HepG2 (cell line): ENCODE measurements around the gene CARMIL1. TPM values are rescaled to one million over a fixed set of nuclear protein-coding genes. Genes with fewer than 3 reads are reported as not detected.

ENCODE experiments used
- AKAP8 ChIP-seq: sonication (generic); formaldehyde crosslinking; IDR thresholded peaks from 2 replicates; pipeline ENCODE4 v1.5.1; 2020; ENCODE audit warnings: mild to moderate bottlenecking, missing genetic modification reagents
- CREM ChIP-seq, 2 experiments: sonication (generic) in 1 of 2; formaldehyde crosslinking in 1 of 2; IDR thresholded peaks; 2 replicates each; pipeline versions ENCODE4 v1.4.0 to v1.6.1; 2016 to 2020; ENCODE audit warnings: antibody characterized with exemption in 1 of 2, mild to moderate bottlenecking in 1 of 2, missing genetic modification reagents in 1 of 2
- FIP1L1 ChIP-seq: fragments of 200-400 bp; formaldehyde crosslinking; IDR thresholded peaks from 2 replicates; pipeline ENCODE4 v1.6.1; 2018; ENCODE audit warnings: low read depth, mild to moderate bottlenecking, low read length, moderate library complexity, borderline replicate concordance; ENCODE audit not compliant: insufficient read depth
- FOSL2 ChIP-seq: sonication (generic); formaldehyde crosslinking; IDR thresholded peaks from 2 replicates; pipeline ENCODE4 v1.4.0; 2020; ENCODE audit warnings: missing genetic modification reagents
- GLI4 ChIP-seq: sonication (generic); formaldehyde crosslinking; IDR thresholded peaks from 2 replicates; pipeline ENCODE4 v1.5.1; 2020; ENCODE audit warnings: missing genetic modification reagents, mild to moderate bottlenecking, moderate library complexity, borderline replicate concordance
- HMG20A ChIP-seq: IDR thresholded peaks from 2 replicates; pipeline ENCODE4 v1.6.1; 2016; ENCODE audit warnings: borderline replicate concordance
- KLF6 ChIP-seq: IDR thresholded peaks from 2 replicates; pipeline ENCODE4 v1.8.0; 2016; ENCODE audit warnings: missing biosample characterization, missing genetic modification reagents
- MAF1 ChIP-seq: sonication (generic); formaldehyde crosslinking; IDR thresholded peaks from 2 replicates; pipeline ENCODE4 v1.5.0; 2020; ENCODE audit warnings: missing genetic modification reagents, borderline replicate concordance
- MAFK ChIP-seq, 2 experiments: IDR thresholded peaks in 1 of 2; conservative IDR thresholded peaks in 1 of 2; 2 replicates each; pipeline ENCODE4 v1.6.1; 2011; ENCODE audit warnings: improper control_type of control experiment in 2 of 2, low read length in 2 of 2
- MAX ChIP-seq: IDR thresholded peaks from 2 replicates; pipeline ENCODE4 v1.6.1; 2012; ENCODE audit warnings: inconsistent platforms
- NCOA5 ChIP-seq: sonication (generic); formaldehyde crosslinking; IDR thresholded peaks from 2 replicates; pipeline ENCODE4 v1.4.0; 2020; ENCODE audit warnings: missing genetic modification reagents
- TCF7 ChIP-seq: sonication (generic); IDR thresholded peaks from 2 replicates; pipeline ENCODE4 v1.6.1; 2016; ENCODE audit warnings: antibody characterized with exemption, low read depth
- TRIM22 ChIP-seq: fragments of 450-650 bp; IDR thresholded peaks from 2 replicates; pipeline ENCODE4 v1.6.1; 2017
- ZFP82 ChIP-seq: sonication (generic); formaldehyde crosslinking; IDR thresholded peaks from 2 replicates; pipeline ENCODE4 v1.5.1; 2020; ENCODE audit warnings: mild to moderate bottlenecking, missing genetic modification reagents, borderline replicate concordance
- ZMAT5 ChIP-seq: sonication (generic); formaldehyde crosslinking; IDR thresholded peaks from 2 replicates; pipeline ENCODE4 v1.5.0; 2020; ENCODE audit warnings: mild to moderate bottlenecking, low read depth, missing genetic modification reagents, borderline replicate concordance
- ZNF317 ChIP-seq: sonication (generic); formaldehyde crosslinking; IDR thresholded peaks from 2 replicates; pipeline ENCODE4 v1.5.0; 2020; ENCODE audit warnings: mild to moderate bottlenecking, missing genetic modification reagents
- ZNF431 ChIP-seq: sonication (generic); formaldehyde crosslinking; IDR thresholded peaks from 2 replicates; pipeline ENCODE4 v1.9.0; 2022; ENCODE audit warnings: missing genetic modification reagents, low read depth, mild to moderate bottlenecking, borderline replicate concordance
- ZNF549 ChIP-seq: sonication (generic); formaldehyde crosslinking; IDR thresholded peaks from 2 replicates; pipeline ENCODE4 v1.5.0; 2020; ENCODE audit warnings: missing genetic modification reagents
- ZNF556 ChIP-seq: sonication (generic); formaldehyde crosslinking; IDR thresholded peaks from 2 replicates; pipeline ENCODE4 v1.4.0; 2020; ENCODE audit warnings: mild to moderate bottlenecking, missing genetic modification reagents, borderline replicate concordance
- ZNF749 ChIP-seq: sonication (generic); formaldehyde crosslinking; IDR thresholded peaks from 2 replicates; pipeline ENCODE4 v1.8.0; 2022; ENCODE audit warnings: mild to moderate bottlenecking, missing genetic modification reagents, moderate library complexity, borderline replicate concordance
- ZNF776 ChIP-seq: sonication (generic); formaldehyde crosslinking; IDR thresholded peaks from 2 replicates; pipeline ENCODE4 v1.4.0; 2020; ENCODE audit warnings: mild to moderate bottlenecking, missing genetic modification reagents
- polyA plus RNA-seq, 8 experiments: library from polyadenylated mRNA; depleted of rRNA in 3 of 8; stranded (reverse) in 7 of 8; unstranded in 1 of 8; fragments of >200 nt; fragmentation: Illumina TruSeq in 4 of 8; extraction: Trizol in 4 of 8; gene quantifications; 2 replicates each; pipeline versions ENCODE4 v1.2.1 to v1.2.3, GENCODE V29; 2011 to 2016; ENCODE audit warnings: low read depth in 4 of 8, missing spikeins in 1 of 8, mixed read lengths in 1 of 8; ENCODE audit not compliant: insufficient read depth in 1 of 8
- total RNA-seq, 5 experiments: library from RNA; depleted of rRNA; stranded (reverse); fragments of >200 nt; fragmentation: Illumina TruSeq; extraction: Trizol; gene quantifications; 2 replicates each; pipeline ENCODE4 v1.2.3, GENCODE V29; 2016; ENCODE audit warnings: low read depth in 1 of 5
- TF ChIP-seq, protein P1 (sequence below): sonication (generic); formaldehyde crosslinking; IDR thresholded peaks from 2 replicates; pipeline ENCODE4 v1.4.0; 2020; ENCODE audit warnings: missing genetic modification reagents
- TF ChIP-seq, protein P2 (sequence below): sonication (generic); formaldehyde crosslinking; IDR thresholded peaks from 2 replicates; pipeline ENCODE4 v1.4.0; 2020; ENCODE audit warnings: low read depth, mild to moderate bottlenecking, missing genetic modification reagents
- TF ChIP-seq, protein P3 (sequence below): sonication (generic); formaldehyde crosslinking; IDR thresholded peaks from 2 replicates; pipeline ENCODE4 v1.9.0; 2021; ENCODE audit warnings: missing genetic modification reagents, mild to moderate bottlenecking, borderline replicate concordance

CARMIL1 gene
- total and polyA plus RNA-seq, 2 of the 13 experiments (the other 11 are each of a cell fraction or from before 2014, with no cell fraction given) = 1.8 to 2.6 TPM

DNA sequence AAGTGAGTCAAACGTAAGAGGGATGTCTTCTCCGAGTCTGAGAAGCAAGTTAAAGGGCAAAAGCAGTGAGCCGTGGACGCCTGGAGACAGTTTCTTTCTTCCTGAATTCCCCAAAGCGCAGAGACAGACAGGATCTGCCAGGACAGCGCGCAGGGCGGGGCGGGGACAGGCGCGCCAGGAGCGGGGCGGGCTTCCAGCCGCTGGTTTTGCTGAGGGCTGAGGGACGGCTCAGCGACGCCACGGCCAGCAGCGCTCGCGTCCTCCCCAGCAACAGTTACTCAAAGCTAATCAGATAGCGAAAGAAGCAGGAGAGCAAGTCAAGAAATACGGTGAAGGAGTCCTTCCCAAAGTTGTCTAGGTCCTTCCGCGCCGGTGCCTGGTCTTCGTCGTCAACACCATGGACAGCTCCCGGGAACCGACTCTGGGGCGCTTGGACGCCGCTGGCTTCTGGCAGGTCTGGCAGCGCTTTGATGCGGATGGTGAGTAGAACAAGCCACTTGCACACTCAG lies 372.9 kb downstream of the CARMIL1 start, which contains the start of gene SCGN (continued):
- TF ChIP-seq ZMAT5 (no peak), KLF6 (peak; percentile 100), AKAP8 (0 out of 2 replicates have a peak, but pooled peaks have one; percentile 70), MAX (peak; percentile 37; the same call in 1 of the 2 replicates), TCF7 (no peak), ZFP82 (peak; percentile 84), MAFK (conservative IDR thresholded peaks at IDR 0.05 in 1 of 2, IDR thresholded peaks at IDR 0.05 in 1 of 2; ENCODE audit: low read length in 2 of 2) (no peak), HMG20A (CRISPR knock-in tag) (0 out of 2 replicates have a peak, but pooled peaks have one; percentile 61), FIP1L1 (no peak), ZNF317 (peak; percentile 91), CREM (IDR thresholded peaks at IDR 0.05) (no peak), CREM (CRISPR knock-in tag; IDR thresholded peaks at IDR 0.05) (peak; percentile 66; the same call in 1 of the 2 replicates), MAF1 (peak; percentile 87; the same call in 1 of the 2 replicates), NCOA5 (no peak), ZNF431 (CRISPR knock-in tag) (peak; percentile 47; the same call in 1 of the 2 replicates), ZNF749 (CRISPR knock-in tag) (peak; percentile 96; the same call in 1 of the 2 replicates), FOSL2 (CRISPR knock-in tag) (peak; percentile 77), GLI4 (CRISPR knock-in tag) (peak; percentile 95), ZNF556 (CRISPR knock-in tag) (peak; percentile 89; the same call in 1 of the 2 replicates), TRIM22 (no peak), ZNF776 (CRISPR knock-in tag) (peak; percentile 84; the same call in 1 of the 2 replicates), ZNF549 (CRISPR knock-in tag) (no peak)
- TF ChIP-seq, protein P1, sequence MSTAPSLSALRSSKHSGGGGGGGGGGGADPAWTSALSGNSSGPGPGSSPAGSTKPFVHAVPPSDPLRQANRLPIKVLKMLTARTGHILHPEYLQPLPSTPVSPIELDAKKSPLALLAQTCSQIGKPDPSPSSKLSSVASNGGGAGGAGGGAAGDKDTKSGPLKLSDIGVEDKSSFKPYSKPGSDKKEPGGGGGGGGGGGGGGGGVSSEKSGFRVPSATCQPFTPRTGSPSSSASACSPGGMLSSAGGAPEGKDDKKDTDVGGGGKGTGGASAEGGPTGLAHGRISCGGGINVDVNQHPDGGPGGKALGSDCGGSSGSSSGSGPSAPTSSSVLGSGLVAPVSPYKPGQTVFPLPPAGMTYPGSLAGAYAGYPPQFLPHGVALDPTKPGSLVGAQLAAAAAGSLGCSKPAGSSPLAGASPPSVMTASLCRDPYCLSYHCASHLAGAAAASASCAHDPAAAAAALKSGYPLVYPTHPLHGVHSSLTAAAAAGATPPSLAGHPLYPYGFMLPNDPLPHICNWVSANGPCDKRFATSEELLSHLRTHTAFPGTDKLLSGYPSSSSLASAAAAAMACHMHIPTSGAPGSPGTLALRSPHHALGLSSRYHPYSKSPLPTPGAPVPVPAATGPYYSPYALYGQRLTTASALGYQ (CRISPR knock-in tag) = peak; percentile 83
- TF ChIP-seq, protein P2, sequence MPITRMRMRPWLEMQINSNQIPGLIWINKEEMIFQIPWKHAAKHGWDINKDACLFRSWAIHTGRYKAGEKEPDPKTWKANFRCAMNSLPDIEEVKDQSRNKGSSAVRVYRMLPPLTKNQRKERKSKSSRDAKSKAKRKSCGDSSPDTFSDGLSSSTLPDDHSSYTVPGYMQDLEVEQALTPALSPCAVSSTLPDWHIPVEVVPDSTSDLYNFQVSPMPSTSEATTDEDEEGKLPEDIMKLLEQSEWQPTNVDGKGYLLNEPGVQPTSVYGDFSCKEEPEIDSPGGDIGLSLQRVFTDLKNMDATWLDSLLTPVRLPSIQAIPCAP (CRISPR knock-in tag) = peak; percentile 73; the same call in 1 of the 2 replicates
- TF ChIP-seq, protein P3, sequence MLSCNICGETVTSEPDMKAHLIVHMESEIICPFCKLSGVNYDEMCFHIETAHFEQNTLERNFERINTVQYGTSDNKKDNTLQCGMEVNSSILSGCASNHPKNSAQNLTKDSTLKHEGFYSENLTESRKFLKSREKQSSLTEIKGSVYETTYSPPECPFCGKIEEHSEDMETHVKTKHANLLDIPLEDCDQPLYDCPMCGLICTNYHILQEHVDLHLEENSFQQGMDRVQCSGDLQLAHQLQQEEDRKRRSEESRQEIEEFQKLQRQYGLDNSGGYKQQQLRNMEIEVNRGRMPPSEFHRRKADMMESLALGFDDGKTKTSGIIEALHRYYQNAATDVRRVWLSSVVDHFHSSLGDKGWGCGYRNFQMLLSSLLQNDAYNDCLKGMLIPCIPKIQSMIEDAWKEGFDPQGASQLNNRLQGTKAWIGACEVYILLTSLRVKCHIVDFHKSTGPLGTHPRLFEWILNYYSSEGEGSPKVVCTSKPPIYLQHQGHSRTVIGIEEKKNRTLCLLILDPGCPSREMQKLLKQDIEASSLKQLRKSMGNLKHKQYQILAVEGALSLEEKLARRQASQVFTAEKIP (CRISPR knock-in tag) = no peak
